HG03139 (cell line): ENCODE results near the gene CES4A.
"Not testable (repeated sequence)": the region's sequence is repeated elsewhere in the genome, so short reads cannot be mapped to it uniquely, and the experiment has no call there.

ENCODE experiments used
- ATAC-seq: cut with Tn5 transposase; IDR thresholded peaks from one replicate; pipeline ENCODE4 v1.9.1; 2021; ENCODE audit not compliant: unreplicated experiment

Gene CES4A

DNA sequence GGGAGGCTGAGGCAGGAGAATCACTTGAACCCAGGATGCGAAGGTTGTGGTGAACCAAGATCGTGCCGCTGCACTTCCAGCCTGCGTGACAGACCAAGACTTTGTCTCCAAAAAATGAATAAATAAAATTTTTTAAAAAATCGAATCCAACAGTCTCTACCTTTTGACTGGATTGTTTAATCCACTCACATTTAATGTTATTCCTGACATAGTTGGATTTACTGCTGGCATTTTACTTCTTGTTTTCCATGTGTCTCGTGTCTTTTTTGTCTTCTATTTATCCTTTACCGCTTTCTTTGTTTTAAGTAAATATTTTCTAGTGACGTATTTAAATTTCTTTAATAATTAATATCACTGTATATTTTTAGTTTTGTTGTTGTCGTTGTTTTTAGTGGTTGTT, 5.4 kb upstream of the CES4A start:
- no peak for ATAC-seq

GRCh38 chr16:66984892-66985311, 3.5 kb upstream of the CES4A start:
- no peak for ATAC-seq

DNA sequence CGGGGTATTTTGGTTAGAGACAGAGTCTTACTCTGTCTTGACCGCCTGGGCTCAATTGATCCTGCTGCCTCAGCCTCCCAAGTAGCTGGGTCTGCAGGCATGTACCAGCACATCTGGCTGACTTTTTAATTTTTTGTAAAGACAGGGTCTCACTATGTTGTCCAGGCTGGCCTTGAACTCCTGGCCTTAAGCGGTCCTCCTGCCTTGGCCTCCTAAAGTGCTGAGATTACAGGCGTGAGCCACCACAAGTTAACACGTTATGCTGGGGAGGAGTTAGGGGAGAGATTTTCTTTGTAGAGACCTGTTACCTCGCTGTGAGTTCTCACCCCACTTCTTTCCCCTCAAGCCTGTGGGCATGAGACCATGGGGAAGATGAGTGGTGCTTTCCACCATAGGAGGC, 1.8 kb upstream of the CES4A start:
- no peak for ATAC-seq

- ATAC-seq: no peak
Measured at GRCh38 chr16:66991545-66992077, 3.2 kb downstream of the CES4A start.

DNA sequence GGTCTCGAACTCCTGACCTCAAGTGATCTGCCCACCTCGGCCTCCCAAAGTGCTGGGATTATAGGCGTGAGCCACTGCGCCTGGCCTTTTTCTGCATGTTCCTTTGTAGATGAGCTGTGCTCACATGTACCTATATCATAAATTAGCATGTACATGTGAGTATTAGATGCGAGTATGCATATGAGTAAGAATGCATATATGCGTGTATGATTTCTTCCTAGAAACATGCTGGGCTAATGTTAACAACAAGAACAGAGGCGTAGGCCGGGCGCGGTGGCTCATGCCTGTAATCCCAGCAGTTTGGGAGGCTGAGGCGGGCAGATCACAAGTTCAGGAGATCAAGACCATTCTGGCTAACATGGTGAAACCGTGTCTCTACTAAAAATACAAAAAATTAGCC, 5.2 kb downstream of the CES4A start:
- ATAC-seq: not testable (repeated sequence)

DNA sequence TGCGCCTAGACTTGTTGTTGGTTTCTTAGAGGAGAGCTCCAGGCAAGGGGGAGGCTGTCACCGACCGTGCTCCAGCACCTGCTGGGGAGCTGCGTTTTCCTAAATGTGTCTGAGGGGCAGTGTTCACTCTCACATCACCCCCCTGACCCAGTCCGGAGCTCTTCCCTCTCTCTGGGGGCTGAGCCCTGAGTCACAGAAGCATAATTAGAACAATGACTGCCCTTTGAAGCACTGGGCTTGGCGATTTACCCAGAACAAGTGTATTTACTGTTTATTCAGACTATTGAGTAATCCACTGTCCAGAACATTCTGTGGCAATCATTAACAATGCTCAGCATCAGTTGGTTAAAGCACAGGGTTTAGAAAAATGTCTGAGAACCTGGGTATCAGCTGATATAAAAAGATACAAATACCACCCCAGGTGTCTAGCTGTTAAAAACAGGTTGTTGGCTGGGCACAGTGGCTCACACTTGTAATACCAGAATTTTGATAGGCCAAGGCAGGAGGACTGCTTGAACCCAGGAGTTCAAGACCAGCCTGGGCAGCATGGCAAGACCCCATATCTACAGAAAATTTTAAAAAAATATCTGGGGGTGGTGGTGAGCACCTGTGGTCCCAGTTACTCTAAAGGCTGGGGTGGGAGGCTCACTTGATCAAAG, 8.1 kb downstream of the CES4A start:
- no peak for ATAC-seq

DNA sequence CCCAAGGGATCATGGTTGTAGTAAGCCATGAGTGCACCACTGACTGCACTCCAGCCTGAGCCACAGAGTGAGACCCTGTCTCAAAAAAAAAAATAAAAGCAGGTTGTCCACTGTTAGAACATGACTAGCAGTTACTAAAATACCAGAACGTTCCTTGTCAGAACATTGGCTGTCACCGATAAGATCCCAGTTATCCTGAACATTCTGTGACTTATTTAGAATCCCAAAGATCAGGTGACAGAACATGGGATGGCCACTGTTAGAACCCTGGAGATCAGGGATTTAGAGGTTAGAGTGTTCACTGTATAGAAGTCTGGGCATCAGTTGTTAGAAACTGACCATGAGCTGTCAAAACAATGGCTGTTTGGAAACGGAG, 8.6 kb downstream of the CES4A start:
- ATAC-seq: no peak

- no peak for ATAC-seq
Measured at GRCh38 chr16:67000384-67001351, 12.3 kb downstream of the CES4A start.

DNA sequence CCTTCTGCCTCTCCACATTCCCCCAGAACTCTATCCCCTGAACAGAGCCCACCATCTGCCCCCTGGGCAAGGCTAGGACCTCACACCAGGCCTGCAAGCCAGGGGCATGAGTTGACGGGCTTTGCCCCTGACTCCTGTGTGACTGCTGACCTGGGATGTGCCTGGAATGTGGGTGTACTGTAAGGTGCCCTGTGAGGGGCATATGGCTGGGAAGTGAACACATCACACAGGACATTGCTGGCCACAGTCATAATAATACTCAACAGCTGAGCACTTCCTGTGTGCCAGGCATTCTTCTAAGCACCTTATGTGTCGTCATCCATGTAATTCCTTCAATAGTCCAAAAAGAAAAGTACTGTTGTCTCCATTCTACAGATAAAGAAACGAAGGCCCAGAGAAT, 13.3 kb downstream of the CES4A start:
- ATAC-seq: no peak

- ATAC-seq: no peak
Measured at GRCh38 chr16:67006930-67007658, 18.7 kb downstream of the CES4A start.

- no peak for ATAC-seq
Measured at GRCh38 chr16:67009158-67009557, 20.8 kb downstream of the CES4A start.

DNA sequence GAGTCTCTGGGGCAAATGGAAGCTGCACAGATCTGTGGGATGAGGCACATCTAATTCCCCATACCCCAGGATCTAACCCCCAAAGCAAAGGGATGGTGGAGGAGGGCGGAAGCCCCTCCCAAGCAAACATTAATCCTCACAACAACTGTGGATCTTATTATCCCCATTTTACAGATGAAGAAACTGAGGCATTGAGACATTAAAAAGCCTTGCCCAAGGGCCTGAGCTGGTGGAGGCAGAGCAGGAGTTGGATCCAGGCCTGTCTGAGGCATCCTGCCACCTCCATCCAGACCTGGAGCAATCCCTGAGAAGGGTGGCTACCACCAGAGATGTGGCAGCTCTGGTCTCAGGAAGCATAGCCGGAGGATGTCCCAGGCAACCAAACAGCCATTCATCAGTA, 22.9 kb downstream of the CES4A start:
- ATAC-seq: no peak

DNA sequence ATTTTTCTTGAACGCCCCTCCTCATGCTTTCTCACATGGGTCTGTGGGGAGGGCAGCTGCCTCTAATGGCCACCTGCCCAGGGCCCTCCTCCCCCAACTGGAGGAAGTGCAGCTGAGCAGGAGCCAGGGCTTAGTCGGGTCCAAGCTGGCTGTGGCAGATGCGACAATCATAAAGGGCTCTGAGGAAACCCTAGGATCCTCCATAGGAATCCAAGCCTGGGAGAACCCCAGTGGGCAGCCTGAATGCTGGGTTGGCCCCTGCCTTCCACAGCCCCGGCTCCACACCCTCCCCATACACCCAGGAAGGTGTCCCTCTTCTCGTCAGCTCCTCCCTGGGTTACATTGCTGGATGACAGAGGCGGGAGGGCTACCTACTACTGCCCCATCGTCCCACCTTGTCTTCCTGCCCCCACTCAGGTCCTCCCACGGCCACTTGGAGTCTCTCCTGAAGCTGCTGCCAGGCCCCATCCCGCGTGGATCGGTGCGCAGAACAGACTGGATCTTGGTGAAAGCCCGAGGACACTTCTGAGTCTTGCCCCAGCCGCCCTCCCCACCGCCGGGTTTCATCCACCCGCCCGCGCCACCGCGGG, 24.9 kb downstream of the CES4A start:
- no peak for ATAC-seq

DNA sequence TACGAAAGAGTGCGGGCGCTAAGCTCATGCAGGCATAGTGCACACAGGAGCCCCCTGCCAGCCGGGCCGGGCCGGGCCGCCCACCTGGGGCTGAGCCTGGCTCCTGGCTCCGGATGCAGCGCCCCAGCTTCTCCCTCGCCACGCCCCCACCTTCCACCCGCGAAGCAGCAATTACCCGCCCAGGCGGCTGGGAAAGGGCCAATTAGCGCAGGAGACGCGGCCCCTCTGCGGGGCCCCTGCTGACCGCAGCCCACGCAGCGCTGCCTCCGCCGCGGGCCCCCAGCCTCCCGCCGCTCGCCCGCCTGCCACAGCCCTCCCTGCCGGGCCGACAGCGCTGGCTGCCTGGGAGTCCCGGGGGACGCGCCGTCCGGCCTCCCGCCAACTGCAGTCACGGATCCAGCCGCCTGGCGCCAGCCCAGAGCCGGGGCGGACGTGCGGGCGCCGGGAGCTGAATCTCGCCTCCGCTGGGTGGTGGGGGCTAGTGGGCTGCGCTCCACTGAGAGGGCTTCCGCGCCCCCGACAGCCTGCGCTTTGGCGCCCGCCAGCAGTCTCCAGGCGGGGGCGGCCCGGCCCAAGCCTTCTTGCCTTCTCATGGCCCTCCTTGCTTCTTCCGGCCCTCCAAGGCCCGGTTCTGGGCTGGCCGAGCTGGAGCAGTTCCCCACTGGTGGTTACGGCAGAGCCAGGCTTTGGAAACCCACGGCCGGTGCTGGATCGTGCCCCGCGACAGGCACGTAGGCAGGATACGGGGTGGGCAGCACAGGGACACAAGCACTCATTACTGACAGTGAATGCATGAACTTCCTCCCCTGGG, 25.6 kb downstream of the CES4A start:
- no peak for ATAC-seq

DNA sequence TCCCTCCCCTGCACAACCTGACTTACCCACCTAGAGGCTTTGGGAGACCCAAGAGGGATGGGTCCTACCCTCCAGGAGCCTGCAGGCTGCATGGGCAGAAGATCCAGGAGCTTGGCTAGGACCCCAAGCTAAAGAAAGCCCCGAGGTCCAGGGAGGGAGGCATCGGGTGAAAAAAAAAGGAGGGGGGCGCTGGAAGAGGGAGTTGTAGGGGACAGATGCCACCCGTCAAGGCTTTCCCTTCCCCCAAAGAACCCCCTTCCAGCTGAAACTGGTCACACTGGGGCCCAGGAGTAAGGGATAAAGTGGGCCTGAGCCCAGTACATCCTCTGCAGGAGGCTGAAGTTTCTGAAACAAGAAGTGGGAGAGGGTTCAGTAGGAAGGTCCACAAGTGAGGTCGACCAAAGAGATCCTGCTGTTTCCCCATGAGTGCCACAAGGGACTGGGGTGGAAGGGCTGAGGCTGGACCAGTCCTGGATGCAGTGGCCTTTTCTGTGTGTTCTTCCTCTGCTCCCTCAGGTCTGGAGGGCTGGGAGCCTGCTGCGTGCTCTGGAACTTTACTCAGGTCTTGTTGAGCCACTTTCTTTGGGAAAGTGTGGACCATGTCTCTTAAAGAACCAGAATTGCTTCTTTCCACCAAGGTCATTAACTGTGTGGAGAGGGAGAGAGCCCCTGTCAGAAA, 26.4 kb downstream of the CES4A start:
- no peak for ATAC-seq

DNA sequence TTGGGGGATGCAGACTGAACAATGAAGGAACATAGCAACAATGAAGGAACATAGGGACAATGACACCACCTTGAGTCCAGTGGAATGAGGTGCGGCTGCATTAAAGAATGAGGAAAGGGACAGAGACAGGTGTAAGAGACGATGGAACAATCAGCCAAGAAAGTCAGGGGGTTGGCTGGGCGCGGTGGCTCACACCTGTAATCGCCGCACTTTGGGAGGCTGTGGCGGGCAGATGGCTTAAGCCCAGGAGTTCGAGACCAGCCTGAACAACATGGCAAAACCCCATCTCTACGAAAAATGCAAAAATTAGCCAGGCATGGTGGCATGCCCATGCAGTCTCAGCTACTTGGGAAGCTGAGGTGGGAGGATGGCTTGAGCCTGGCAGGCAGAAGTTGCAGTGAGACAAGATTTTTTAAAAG, 26.9 kb downstream of the CES4A start:
- ATAC-seq: no peak

DNA sequence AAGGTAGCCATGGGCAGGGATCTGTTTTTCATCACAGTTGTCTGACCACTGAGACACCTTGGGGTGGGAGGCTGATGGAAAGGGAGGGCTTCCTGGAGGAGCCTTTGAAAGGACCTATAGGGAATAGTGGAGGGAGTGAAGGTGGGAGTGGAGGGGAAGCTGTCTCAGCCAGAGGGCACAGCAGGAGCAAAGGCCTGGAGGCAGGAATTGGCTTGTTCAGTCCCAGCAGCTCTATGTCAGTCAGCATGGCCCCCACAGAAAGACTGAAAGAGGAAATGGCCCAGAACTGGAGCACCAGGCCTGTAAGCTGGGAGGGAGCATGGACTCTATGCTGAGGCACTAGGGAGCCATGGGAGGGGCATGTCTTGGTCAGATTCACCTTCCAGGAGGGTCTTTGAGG, 27.8 kb downstream of the CES4A start:
- no peak for ATAC-seq

DNA sequence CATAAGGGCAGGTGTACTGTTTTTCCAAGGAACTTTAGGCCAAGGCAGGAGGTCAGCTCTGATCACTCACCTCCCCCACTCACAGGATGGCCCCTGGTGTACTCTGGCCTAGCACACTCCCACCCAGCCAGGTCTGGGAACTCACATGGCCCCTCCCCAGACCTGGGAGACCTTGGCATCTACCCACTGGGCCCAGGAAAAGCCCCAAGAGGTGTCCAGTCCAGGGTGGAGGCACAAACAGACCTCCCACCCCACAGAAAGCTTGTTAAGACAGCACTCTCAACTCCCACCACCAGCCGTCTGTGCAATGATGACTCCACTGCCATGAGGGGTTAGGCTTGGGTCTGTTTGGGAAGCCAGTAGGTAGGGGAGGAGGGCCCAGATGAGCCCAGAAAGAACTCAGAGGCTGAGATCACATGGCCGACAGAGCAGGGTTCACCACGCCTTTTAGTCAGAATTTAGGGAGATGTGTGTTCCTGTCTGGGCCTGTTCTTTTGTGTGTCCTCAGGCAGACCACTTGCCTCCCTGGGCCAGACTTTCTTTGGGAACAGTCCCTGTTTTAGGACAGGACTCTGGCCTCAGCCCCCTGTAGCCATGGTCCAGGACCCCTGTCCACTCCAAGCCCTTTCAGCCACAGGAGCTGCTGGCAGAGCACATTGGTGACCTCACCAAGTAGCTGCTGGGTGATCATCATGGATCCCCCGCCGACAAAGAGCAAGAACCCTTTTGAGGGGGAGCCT, 28.5 kb downstream of the CES4A start:
- ATAC-seq: no peak

DNA sequence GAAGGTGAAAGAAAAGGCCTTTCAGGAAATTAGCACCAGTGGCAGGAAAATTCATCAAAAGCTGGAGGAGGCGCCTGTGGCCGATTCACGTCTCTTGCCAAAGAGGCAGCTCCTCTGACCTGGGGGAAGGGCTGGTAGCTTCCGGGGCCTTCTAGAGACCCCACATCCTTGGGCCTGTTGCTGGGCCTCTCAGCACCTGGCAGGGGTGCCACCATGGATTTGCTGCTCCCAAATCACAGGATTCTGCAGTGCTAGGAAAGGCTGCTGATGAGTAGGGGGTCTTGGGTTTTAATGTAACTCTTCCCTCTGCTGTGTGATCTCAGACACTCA, 29.0 kb downstream of the CES4A start:
- no peak for ATAC-seq
